ENCODE results near the gene CDK11B.

GRCh38 chr1:1622010-1622787 is 36.6 kb downstream of the CDK11B start:
- TF ChIP-seq CTCF (IDR thresholded peaks at IDR 0.05) (no peak), POLR2A (IDR thresholded peaks at IDR 0.05) (no peak)

Data from heart left ventricle (tissue), 13 donors.